Activated CD4-positive, alpha-beta T cell treated with anti-CD3 and anti-CD28 coated beads, Interleukin-10, Interleukin-2, amounts not matched to agents 100 ng/mL and 50 ng/mL, durations not matched to agents 16 hours and 8 hours (primary cell): ENCODE data around the gene TEX261.

Source experiments
- DNase-seq: peaks from one replicate; pipeline ENCODE4 v3.0.0-alpha.2; 2020

TEX261 gene

DNA sequence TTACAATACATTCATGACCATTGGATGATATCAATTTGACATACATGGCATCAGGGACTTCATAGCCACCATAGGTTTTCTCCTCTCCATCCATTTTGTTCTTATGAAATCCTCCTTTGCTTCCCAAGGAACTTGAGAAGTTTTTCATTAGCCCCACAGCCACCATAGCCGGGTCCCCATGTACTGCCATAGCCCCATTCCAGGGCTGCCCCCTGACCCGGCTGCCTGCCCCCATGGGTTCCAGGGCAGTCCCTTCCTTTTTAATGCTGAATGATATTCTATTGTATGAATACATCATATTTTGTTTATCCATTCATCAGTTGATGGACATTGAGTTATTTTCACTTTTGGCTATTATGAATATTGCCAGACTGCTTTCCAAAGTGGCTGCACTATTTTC lies 38.5 kb downstream of the TEX261 start:
- no peak for DNase-seq

DNA sequence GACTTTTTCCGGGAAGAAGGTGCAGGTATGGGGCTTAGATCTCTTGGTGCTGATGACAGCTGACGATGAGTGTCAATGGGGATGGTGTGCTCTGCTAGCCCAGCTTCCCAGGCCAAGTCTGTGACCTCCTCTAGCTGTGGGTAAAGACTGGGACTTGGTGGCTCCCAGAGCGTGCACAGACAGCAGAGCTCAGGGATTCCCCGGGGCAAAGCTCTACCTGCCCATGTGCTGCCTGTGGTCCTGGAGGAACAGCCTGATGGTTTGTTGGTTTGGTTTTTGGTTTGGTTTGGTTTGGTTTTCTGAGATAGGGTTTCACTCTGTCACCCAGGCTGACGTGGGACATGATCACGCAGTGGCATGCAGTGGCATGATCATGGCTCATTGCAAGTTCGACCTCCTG lies 39.8 kb downstream of the TEX261 start:
- DNase-seq: no peak

- no peak for DNase-seq
Observed at GRCh38 chr2:70949086-70949485, 45.6 kb downstream of the TEX261 start.

GRCh38 chr2:70948337-70949003 lies 46.2 kb downstream of the TEX261 start:
- peak; percentile 87 for DNase-seq

GRCh38 chr2:70947556-70948184 lies 47.0 kb downstream of the TEX261 start:
- DNase-seq: peak; percentile 42

DNA sequence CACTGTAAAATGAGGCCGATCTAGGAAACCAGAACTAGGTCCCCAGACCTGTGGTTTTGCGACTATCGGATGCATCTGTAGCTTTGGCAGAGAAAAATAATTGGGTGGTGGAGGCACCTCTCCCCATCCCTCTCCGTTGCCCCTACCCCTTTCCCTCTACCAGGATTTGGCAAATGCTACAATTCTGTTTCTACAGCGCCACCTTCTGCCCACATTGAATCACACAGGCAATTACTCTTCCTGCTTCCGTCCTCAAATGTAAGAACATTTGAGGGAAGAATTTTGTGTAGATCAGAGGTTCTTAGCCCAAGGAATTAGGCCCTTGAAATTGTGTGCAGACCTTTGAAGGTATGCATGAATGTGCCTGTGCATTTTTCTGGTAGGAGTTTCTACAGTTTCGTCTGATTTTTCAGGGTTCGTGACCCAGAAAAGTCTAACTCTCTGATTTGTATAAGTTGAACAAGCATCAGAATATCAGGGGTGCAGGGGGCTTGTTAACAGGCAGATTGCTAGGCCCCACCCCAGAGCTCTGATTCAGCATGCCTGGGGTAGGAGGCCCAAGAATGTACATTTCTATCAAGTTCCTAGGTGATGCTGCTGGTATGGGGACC lies 47.7 kb downstream of the TEX261 start:
- DNase-seq: peak; percentile 64

DNA sequence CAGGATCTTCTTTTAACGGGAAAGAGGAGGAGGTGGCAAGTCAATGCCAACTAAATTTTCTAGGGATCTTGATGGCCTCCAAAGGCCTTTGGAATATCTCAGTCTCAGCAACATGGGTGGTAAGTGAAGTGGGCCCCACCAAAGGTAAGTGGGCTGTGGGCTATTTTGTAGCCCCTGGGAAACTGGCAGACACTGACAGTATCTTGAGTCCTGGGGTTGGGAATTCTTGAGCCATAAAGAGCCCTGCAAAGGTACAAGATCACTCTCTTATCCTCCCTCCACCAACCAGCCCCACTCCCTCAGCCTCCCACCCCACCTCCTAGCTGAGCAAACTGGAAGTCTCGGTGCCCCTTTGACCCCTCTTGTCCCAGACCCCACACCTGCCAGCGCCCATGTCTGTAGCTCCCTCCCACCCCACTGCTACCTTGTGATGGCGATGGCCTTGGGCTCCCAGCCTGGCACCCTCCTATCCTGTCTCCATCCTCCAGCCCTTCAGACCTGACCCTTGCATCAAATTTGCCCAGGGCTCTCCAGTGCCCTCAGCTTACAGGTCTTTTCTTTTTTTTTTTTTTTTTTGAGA lies 50.5 kb downstream of the TEX261 start:
- DNase-seq: no peak

DNA sequence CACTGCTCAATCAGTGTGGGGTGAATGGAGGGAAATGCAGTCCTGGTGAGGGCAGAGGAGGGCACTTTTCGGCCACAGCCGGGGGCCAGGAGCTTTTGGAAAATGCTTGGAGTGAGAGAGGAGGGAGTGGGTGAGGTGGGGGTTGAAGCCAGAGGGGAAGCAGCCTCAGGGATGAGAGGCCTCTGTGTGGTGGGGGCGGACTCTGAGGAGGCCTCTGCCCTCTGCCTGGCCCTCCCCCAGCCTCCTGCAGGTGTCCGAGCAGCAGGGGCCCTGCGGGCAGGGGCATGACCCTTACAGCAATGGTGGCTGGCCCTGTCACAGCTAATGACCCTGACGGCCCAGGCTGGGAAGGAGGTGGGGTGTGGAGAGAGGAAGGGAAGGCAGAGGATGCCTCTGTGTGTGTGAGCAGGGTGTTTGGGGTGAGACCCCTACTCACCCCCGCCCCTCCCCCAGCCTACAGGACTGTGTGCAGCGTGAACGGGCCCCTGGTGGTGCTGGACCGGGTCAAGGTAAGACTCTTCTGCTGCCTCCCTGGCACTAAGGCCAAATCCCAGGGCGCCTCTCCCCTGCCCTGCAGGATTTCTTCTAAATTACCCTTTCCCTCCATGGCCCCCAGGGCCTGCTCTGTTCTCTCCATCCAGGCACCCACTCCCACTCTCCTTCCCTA lies 51.3 kb downstream of the TEX261 start:
- DNase-seq: no peak

DNA sequence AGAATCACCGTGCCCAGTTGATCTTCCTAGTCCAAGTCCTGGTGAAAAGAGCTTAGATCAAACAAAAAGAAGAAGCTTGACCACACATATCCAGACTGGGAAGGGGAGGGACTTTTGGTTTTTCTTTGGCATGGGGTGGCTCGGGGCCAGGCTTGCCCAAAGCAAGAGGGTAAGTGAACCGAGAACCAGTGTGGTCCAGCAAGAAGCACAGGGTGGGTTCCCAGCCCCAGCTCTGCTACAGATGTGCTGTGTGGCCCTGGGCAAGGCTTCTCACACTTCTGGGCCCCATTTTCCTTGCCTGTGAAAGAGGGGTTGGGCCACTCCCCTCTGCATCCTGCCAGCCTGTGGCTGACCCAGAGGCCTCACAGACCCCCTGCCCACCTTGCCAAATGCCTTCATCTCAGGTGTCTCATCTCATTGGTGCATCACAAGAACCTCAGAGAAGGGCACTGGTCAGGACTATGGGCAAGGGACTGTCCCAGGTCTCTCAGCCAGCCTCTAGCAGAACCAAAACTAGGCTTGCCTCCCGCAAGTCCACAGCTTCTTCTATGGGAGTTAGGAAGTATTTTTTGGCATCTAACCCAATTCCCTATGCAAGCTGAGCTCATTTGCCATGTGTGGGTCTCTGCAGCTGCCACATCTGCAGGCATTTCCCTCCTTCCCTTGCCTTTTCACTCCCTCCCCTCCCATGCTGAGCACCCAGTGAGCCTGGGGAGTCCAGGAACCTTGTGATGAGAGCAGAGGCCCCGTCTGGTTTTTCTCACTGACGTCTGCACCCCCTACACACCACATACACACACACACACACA lies 52.1 kb downstream of the TEX261 start:
- DNase-seq: no peak

DNA sequence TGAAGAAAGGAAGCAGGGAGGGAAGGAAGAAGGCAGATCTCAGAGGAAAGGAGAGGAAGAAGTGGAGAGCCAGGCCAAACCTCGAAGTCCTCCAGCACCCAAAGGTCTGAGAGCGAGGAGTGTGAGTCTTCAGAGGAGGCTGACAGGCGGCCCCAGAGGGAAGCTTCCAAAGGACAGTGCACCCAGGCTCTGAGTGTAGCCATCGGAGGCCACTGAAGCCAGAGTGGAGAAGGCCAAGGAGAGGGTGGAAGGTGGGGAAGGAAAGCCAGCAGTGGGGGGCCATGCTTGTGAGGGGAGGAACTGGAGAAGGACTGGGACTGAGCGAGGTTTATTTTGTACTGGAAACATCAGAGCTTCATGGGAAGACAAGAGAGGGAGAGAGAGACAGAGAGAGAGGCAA lies 53.0 kb downstream of the TEX261 start:
- DNase-seq: no peak

GRCh38 chr2:70941186-70941585 lies 53.5 kb downstream of the TEX261 start:
- no peak for DNase-seq

- no peak for DNase-seq
Observed at GRCh38 chr2:70939839-70940580, 54.7 kb downstream of the TEX261 start.

DNA sequence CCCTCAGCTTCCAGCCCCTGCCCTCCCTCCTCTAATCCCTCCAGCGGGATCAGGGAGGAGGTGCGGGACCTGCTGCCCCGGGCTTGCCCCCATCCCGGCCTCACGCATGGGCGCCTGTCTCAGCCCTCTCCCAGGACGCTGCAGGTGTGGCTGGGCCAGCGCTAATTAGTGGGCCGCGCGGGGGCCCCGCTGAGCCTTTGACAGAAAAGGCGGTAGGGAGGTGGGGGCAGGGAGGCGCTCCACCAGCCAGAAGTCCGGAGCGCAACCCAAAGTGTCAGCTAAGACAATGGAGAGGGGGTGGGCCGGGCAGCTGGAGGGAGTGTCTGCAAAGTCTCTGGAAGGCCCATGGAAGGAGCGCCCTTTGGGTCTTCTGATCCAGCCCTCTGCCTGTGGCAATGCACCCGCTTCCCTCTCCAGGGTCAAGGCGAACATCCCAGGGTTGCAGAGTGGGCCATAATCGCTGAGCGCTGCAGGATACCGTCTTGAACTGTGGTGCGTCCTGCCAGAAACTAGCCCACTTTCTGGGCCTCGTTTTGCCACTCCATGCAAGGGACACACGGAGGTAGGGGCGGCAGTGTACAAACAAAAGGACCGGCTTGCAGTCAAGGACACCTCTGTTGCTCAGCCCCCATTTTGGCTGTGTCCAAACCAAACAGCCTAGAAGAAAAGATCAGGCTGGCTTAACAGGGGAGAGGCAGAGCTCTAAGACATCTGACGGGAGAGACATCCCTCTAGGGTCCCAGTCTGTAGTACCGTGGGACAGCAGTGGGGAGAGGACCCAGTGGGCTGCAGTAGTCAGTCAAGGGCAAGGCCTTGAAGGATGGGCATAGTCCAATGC lies 55.5 kb downstream of the TEX261 start:
- no peak for DNase-seq

- no peak for DNase-seq
Observed at GRCh38 chr2:70938586-70938950, 56.1 kb downstream of the TEX261 start.

GRCh38 chr2:70937866-70938585 lies 56.6 kb downstream of the TEX261 start:
- no peak for DNase-seq

- DNase-seq: no peak
Observed at GRCh38 chr2:70936979-70937811, 57.5 kb downstream of the TEX261 start.

- DNase-seq: no peak
Observed at GRCh38 chr2:70936165-70936978, 58.3 kb downstream of the TEX261 start.
